ENCODE data around the gene SPEM1. TPM values are rescaled to one million over a fixed set of nuclear protein-coding genes. Genes with fewer than 3 reads are reported as not detected.
A peak's percentile ranks its signal among the peaks of the same experiment; 100 is the strongest.

The SPEM1 gene
- total RNA-seq, 3 donors from 2014 or later = not detected

- TF ChIP-seq, protein P1, sequence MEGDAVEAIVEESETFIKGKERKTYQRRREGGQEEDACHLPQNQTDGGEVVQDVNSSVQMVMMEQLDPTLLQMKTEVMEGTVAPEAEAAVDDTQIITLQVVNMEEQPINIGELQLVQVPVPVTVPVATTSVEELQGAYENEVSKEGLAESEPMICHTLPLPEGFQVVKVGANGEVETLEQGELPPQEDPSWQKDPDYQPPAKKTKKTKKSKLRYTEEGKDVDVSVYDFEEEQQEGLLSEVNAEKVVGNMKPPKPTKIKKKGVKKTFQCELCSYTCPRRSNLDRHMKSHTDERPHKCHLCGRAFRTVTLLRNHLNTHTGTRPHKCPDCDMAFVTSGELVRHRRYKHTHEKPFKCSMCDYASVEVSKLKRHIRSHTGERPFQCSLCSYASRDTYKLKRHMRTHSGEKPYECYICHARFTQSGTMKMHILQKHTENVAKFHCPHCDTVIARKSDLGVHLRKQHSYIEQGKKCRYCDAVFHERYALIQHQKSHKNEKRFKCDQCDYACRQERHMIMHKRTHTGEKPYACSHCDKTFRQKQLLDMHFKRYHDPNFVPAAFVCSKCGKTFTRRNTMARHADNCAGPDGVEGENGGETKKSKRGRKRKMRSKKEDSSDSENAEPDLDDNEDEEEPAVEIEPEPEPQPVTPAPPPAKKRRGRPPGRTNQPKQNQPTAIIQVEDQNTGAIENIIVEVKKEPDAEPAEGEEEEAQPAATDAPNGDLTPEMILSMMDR (IDR thresholded peaks at IDR 0.05) = no peak
- TF ChIP-seq POLR2AphosphoS5 (IDR thresholded peaks at IDR 0.05) (no peak), POLR2A (IDR thresholded peaks at IDR 0.05) (no peak)
- peak; percentile 58 to 72 for DNase-seq (ENCODE audit: low spot score in 2 of 2)
- Histone ChIP-seq H3K27me3 (no peaks in the 10 kb centered on the region), H3K9me3 (no peaks in the 10 kb centered on the region), H3K36me3 (no peaks in the 10 kb centered on the region), H3K27ac (peak overlapping the region; percentile 40 to 56), H3K4me3 (peak overlapping the region; percentile 38 to 81 (median 57)), H3K4me1 (peaks cover 8 to 21% of the 10 kb centered on the region in 2 donors)
- intact Hi-C loops (cut with DNase I; ENCODE audit: low total_unique reads) = no loop called here
These were observed 20.1 kb downstream of the SPEM1 start for GRCh38 chr17:7440113-7440833.

DNA sequence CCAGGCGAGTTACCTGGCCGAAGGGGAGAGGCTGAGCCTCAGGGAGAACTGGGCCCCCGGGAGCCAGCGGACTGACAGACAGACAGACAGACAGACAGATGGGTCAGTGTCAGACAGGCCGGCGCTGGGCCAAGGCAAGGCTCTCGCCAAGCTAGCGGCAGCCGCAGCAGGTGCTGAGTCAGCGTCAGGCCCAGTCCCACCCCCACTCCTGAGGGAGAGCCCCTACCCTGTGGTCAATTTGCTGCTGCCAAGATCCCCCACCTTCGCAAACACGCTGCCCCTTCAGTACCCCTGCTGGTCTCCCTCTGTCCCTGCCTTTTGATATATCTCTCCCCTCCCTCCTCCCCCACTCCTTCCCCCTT is 20.7 kb downstream of the SPEM1 start:
- intact Hi-C loops (cut with DNase I; ENCODE audit: low total_unique reads) = no loop called here
- H3K36me3 ChIP-seq = no peaks in the 10 kb centered on the region
- H3K27ac ChIP-seq = peak overlapping the region; percentile 40 to 56

DNA sequence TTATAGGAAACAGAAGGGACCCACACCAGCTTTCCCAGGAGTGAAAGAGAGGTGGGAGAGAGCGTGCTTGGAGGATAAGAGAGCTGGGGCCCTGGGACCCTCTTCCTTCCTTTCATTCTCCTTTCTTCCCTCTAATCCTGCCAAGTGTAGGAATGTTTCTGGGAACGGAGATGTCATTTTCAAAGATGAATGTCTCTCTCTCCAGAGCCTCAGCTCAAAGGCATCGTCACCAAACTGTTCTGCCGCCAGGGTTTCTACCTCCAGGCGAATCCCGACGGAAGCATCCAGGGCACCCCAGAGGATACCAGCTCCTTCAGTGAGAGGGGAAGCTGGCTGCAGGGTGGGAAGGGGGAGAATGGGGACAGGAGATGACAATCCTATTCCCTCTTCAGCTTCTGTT is 21.1 kb downstream of the SPEM1 start:
- intact Hi-C loops (cut with DNase I; ENCODE audit: low total_unique reads) = no loop called here
- Histone ChIP-seq H3K4me1 (peaks cover 8 to 18% of the 10 kb centered on the region in 2 donors), H3K4me3 (no peak overlapping the region), H3K27ac (no peak overlapping the region), H3K27me3 (no peaks in the 10 kb centered on the region), H3K9me3 (no peaks in the 10 kb centered on the region), H3K36me3 (no peaks in the 10 kb centered on the region)
- TF ChIP-seq POLR2A (IDR thresholded peaks at IDR 0.05) (no peak), POLR2AphosphoS5 (IDR thresholded peaks at IDR 0.05) (no peak)
- TF ChIP-seq, protein P1 (IDR thresholded peaks at IDR 0.05) = no peak
- no peak for DNase-seq (ENCODE audit: low spot score in 2 of 2)

More for the DNA sequence above, 20.7 kb downstream of the SPEM1 start:
- DNase-seq (ENCODE audit: low spot score in 2 of 2) = no peak
- TF ChIP-seq, protein P1 (IDR thresholded peaks at IDR 0.05) = no peak
- TF ChIP-seq POLR2A (IDR thresholded peaks at IDR 0.05) = no peak
- TF ChIP-seq POLR2AphosphoS5 (IDR thresholded peaks at IDR 0.05) = no peak
- peak overlapping the region in 2 of 3 donors; percentile 57 to 81 for H3K4me3 ChIP-seq
- no peaks in the 10 kb centered on the region for H3K9me3 ChIP-seq
- H3K27me3 ChIP-seq = no peaks in the 10 kb centered on the region
- H3K4me1 ChIP-seq = peaks cover 8 to 21% of the 10 kb centered on the region in 2 donors

- intact Hi-C loops (cut with DNase I; ENCODE audit: low total_unique reads) = no loop called here
- TF ChIP-seq POLR2A (IDR thresholded peaks at IDR 0.05) (no peak), POLR2AphosphoS5 (IDR thresholded peaks at IDR 0.05) (no peak)
- TF ChIP-seq, protein P1 (IDR thresholded peaks at IDR 0.05) = no peak
- no peak overlapping the region for H3K27ac ChIP-seq
- no peaks in the 10 kb centered on the region for H3K27me3 ChIP-seq
- H3K4me3 ChIP-seq = no peak overlapping the region
- DNase-seq (ENCODE audit: low spot score in 2 of 2) = no peak
- no peaks in the 10 kb centered on the region for H3K9me3 ChIP-seq
- H3K36me3 ChIP-seq = no peaks in the 10 kb centered on the region
- H3K4me1 ChIP-seq = peaks cover 8 to 14% of the 10 kb centered on the region in 2 donors
These were observed 22.0 kb downstream of the SPEM1 start for GRCh38 chr17:7442142-7442541.
